Right lobe of liver (tissue), 6 donors: ENCODE measurements around the gene CTSE. TPM values are rescaled to one million over a fixed set of nuclear protein-coding genes. Genes with fewer than 3 reads are reported as not detected.
A peak's percentile ranks its signal among the peaks of the same experiment; 100 is the strongest.

Experiments used
- ATAC-seq, 4 donors: fragments of 200-7000 bp; cut with Tn5 transposase; one replicate each; pipeline ENCODE4 v1.9.1; 2020; ENCODE audit warnings: mild to moderate bottlenecking in 4 of 4, moderate library complexity in 4 of 4
- DNase-seq, 3 donors: peaks; one replicate each; pipeline ENCODE4 v3.0.0-alpha.2; 2020
- H3K27ac ChIP-seq, 3 donors: fragments of 200-600 bp; one replicate each; pipeline ENCODE4 v1.8.0; 2022
- H3K27me3 ChIP-seq, 2 donors: fragments of 200-600 bp; one replicate each; pipeline ENCODE4 v1.8.0; 2022
- H3K36me3 ChIP-seq, 4 donors: fragments of 200-600 bp; sonication (generic) in 1 of 4; one replicate each; pipeline versions ENCODE4 v1.5.1 to v1.8.0; 2017 to 2022; ENCODE audit warnings: control low read depth in 1 of 4
- H3K4me1 ChIP-seq, 4 donors: fragments of 200-600 bp; sonication (generic) in 1 of 4; one replicate each; pipeline versions ENCODE4 v1.5.1 to v1.8.0; 2017 to 2022; ENCODE audit warnings: control low read depth in 1 of 4
- H3K4me3 ChIP-seq, 3 donors: fragments of 200-600 bp; one replicate each; pipeline ENCODE4 v1.8.0; 2022
- H3K9me3 ChIP-seq, 4 donors: fragments of 200-600 bp; sonication (generic) in 1 of 4; one replicate each; pipeline versions ENCODE4 v1.5.1 to v1.8.0; 2017 to 2022; ENCODE audit warnings: control low read depth in 1 of 4
- CTCF ChIP-seq, 4 donors: fragments of 200-600 bp in 3 of 4; fragments of 450-650 bp in 1 of 4; IDR thresholded peaks; one replicate each; pipeline versions ENCODE4 v1.5.1 to v1.8.0; 2016 to 2022; ENCODE audit warnings: antibody characterized with exemption in 4 of 4, mild to moderate bottlenecking in 2 of 4
- POLR2A ChIP-seq: fragments of 450-650 bp; IDR thresholded peaks from one replicate; pipeline ENCODE4 v1.6.1; 2017; ENCODE audit warnings: antibody characterized with exemption, mild to moderate bottlenecking
- WGBS: methylation state at CpG from one replicate; pipeline ENCODE4 v1.1.6; 2018; ENCODE audit warnings: low coverage, low lambda C conversion rate; ENCODE audit not compliant: insufficient coverage; ENCODE audit errors: missing lambda C conversion rate; 5-methylcytosine and 5-hydroxymethylcytosine counted together
- intact Hi-C, 2 donors: fragments of 100-400 bp; cut with DNase I; formaldehyde crosslinking; loops; one replicate each; pipeline versions ENCODE4 v1.11.2 to v1.14.1; 2022
- total RNA-seq, 6 experiments: library from RNA; depleted of rRNA in 2 of 6; stranded (reverse); fragments of >200 nt in 2 of 6; fragmentation: NEBNext Ultra II Directional in 3 of 6; extraction: Animal tissue kit (Norgen Biotek cat#: 25700) in 3 of 6; gene quantifications; one replicate each; pipeline versions ENCODE4 v1.1.0 to v1.2.4, GENCODE V29; 2016 to 2023
- donor health status: DM: no; HTN: yes; CAD: no.
- donor health status: DM: no; HTN: no; CAD: no.
- donor health status: DM: no; HTN: no; CAD: no.
- donor health status: DM: no; HTN: yes; CAD: no.
- donor health status: DM: no; HTN: yes; CAD: no.

CTSE gene
- total RNA-seq, 6 experiments from 2014 or later, result 0.11 to 0.22 TPM; not detected in 4

DNA sequence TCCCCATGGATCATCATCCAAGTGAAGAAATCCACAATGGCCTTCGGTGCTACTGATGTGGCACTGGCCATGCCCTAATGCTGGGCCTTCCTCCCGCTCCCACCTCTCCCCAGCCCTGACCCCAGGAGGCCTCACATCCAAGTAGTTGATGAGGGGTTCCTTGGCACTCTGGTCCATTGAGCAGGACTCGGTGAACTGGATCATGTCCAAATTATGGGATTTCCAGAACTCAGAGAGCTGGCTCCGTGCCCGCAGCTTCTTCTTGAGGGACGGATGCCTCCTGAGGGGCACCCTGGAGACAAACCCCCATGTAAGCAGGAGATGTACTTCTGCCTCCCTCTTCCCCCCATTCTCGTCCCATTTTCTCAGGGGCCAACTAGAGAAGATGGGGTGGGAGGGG, 929 bp downstream of the CTSE start:
- intact Hi-C loops, result loop anchor here in 1 of 2 donors (10.0 kb wide), 1 partner anchor 82 kb away; no protein-coding TSS in a partner anchor
- Histone ChIP-seq H3K4me3 (no peak overlapping the region), H3K27ac (no peak overlapping the region), H3K27me3 (no peaks in the 10 kb centered on the region), H3K4me1 (no peaks in the 10 kb centered on the region), H3K36me3 (no peaks in the 10 kb centered on the region), H3K9me3 (no peaks in the 10 kb centered on the region)
- ATAC-seq (no peak), DNase-seq (no peak)
- TF ChIP-seq POLR2A, result no peak
- no peak for TF ChIP-seq CTCF (IDR thresholded peaks at IDR 0.05)
- WGBS, result 67% methylated on average over 1 of the region's 7 CpGs

GRCh38 chr1:206021626-206022365, 1.9 kb downstream of the CTSE start:
- intact Hi-C loops, result loop anchor here in 1 of 2 donors (10.0 kb wide), 1 partner anchor 83 kb away; no protein-coding TSS in a partner anchor
- no peak for TF ChIP-seq CTCF (IDR thresholded peaks at IDR 0.05)
- no peak for TF ChIP-seq POLR2A
- Histone ChIP-seq H3K27me3 (no peaks in the 10 kb centered on the region), H3K4me3 (no peak overlapping the region), H3K36me3 (no peaks in the 10 kb centered on the region), H3K4me1 (no peaks in the 10 kb centered on the region), H3K27ac (no peak overlapping the region), H3K9me3 (no peaks in the 10 kb centered on the region)
- no peak for ATAC-seq
- 83% methylated on average over 3 of the region's 4 CpGs for WGBS
- no peak for DNase-seq

DNA sequence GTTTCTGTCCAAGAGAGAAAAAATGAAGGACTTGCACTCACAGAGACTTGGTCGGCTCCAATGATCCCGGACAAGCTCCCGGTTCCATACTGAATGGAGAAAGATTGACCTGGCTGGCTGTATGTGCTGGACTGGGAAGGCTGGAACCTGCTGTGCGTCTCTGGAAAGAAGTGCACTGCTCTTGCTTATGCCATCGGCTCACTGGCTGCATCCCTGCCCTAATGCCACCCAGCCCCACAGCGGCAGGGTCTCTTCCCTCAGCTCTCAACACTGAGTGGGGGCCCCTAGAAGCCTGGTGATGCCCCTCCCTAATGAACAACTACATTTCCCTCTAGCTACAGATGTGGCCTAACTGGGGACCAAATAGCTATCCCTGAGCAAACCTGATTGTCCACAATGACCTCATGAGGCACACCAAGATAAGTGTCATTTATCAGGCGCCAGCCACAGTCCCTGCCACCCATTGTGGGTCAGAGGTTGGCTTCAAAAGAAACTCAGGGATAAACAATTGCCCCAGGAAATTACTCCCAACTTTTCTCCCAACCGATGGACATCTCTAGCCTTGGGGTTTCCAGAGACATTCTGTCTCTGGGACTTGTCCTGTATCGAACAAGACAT, 2.6 kb downstream of the CTSE start:
- Histone ChIP-seq H3K27ac (no peak overlapping the region), H3K36me3 (no peaks in the 10 kb centered on the region), H3K4me1 (no peaks in the 10 kb centered on the region), H3K27me3 (no peaks in the 10 kb centered on the region), H3K9me3 (no peaks in the 10 kb centered on the region), H3K4me3 (no peak overlapping the region)
- 85% methylated on average over 6 of the region's 9 CpGs for WGBS
- DNase-seq (no peak), ATAC-seq (peak in 1 of 4 donors; percentile 67)
- TF ChIP-seq CTCF (IDR thresholded peaks at IDR 0.05), result no peak
- no peak for TF ChIP-seq POLR2A
- intact Hi-C loops, result loop anchor here in 1 of 2 donors (10.0 kb wide), 1 partner anchor 84 kb away; no protein-coding TSS in a partner anchor

DNA sequence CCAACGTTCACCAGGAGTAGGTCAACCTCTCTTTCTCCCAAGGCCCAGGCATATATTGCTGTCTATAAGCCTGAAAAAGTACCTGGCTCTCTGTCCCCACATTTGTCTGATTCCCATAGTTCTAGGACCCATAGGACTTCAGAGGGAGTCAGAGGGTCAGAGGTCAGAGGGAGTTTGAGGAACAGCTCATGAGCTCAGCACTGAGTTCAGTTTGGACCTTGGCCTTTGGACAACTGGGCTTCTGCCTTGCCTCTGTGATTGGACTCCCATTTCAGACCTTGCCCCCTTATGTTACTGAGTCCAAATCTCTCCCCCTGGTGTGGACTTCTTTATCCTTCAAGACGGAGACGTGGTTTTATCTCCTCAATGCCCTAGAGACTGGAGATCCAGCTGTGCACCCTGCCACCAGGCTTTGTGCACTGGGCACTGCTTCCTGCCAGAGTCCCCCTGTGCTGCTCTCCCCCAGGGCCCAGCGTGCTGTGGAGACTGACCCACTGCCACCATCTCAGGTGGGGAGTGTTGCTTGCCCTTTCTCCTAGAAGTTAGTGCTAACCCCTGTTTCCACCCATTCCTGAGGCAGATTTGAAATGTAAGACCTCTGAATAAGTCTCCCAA, 3.2 kb downstream of the CTSE start:
- Histone ChIP-seq H3K27me3 (no peaks in the 10 kb centered on the region), H3K4me1 (no peaks in the 10 kb centered on the region), H3K36me3 (no peaks in the 10 kb centered on the region), H3K4me3 (no peak overlapping the region), H3K9me3 (no peaks in the 10 kb centered on the region), H3K27ac (no peak overlapping the region)
- WGBS, result 80% methylated on average over 2 of the region's 4 CpGs
- TF ChIP-seq POLR2A, result no peak
- no peak for TF ChIP-seq CTCF (IDR thresholded peaks at IDR 0.05)
- intact Hi-C loops, result loop anchor here in 1 of 2 donors (10.0 kb wide), 1 partner anchor 84 kb away; no protein-coding TSS in a partner anchor
- ATAC-seq (peak; percentile 29 to 68 (median 60)), DNase-seq (no peak)
